Keratinocyte (primary cell): Measurements from ENCODE around the gene XKR3. TPM values are rescaled to one million over a fixed set of nuclear protein-coding genes. Genes with fewer than 3 reads are reported as not detected.

ENCODE experiments used
- DNase-seq: peaks from one replicate; pipeline ENCODE4 v3.0.0-alpha.2; 2011; ENCODE audit warnings: low read depth, missing footprints, low spot score
- FAIRE-seq: peaks from 2 replicates; lab custom pipeline; 2011; peaks lifted over from hg19 to GRCh38; lab: Jason Lieb, UNC
- H2AFZ ChIP-seq: 2 replicates; pipeline ENCODE4 v1.6.0; 2012; ENCODE audit warnings: low read length, control low read depth, inconsistent platforms; ENCODE audit not compliant: control insufficient read depth
- H3K27ac ChIP-seq: 2 replicates; pipeline ENCODE4 v1.5.1; 2011; ENCODE audit warnings: low read length; ENCODE audit not compliant: control insufficient read depth, insufficient read depth
- H3K27me3 ChIP-seq: 3 replicates; pipeline ENCODE4 v1.6.0; 2011; ENCODE audit warnings: low read length; ENCODE audit not compliant: control insufficient read depth, insufficient read depth; ENCODE audit errors: extremely low read depth
- H3K36me3 ChIP-seq, 2 experiments: 2 replicates in 1 of 2; 3 replicates in 1 of 2; pipeline ENCODE4 v1.5.1; 2011; ENCODE audit warnings: low read length in 2 of 2, mild to moderate bottlenecking in 1 of 2; ENCODE audit not compliant: control insufficient read depth in 2 of 2, insufficient read depth in 2 of 2; ENCODE audit errors: extremely low read depth in 1 of 2
- H3K4me1 ChIP-seq: 3 replicates; pipeline ENCODE4 v1.5.1; 2011; ENCODE audit warnings: low read length; ENCODE audit not compliant: control insufficient read depth, insufficient read depth; ENCODE audit errors: extremely low read depth
- H3K4me2 ChIP-seq: 3 replicates; pipeline ENCODE4 v1.6.0; 2011; ENCODE audit warnings: low read depth, low read length; ENCODE audit not compliant: control insufficient read depth, insufficient read depth; ENCODE audit errors: extremely low read depth
- H3K4me3 ChIP-seq, 3 experiments: fragments of 200-600 bp in 1 of 3; sonication (generic) in 1 of 3; 2 replicates in 2 of 3; 3 replicates in 1 of 3; pipeline ENCODE4 v1.5.1; 2011 to 2016; ENCODE audit warnings: low read length in 3 of 3, mild to moderate bottlenecking in 3 of 3, control low read depth in 2 of 3, inconsistent platforms in 1 of 3, low read depth in 1 of 3, mixed read lengths in 1 of 3, mixed run types in 1 of 3, moderate library complexity in 1 of 3; ENCODE audit not compliant: control insufficient read depth in 2 of 3, insufficient read depth in 2 of 3; ENCODE audit errors: extremely low read depth in 1 of 3
- H3K79me2 ChIP-seq: 2 replicates; pipeline ENCODE4 v1.6.0; 2012; ENCODE audit warnings: low read length; ENCODE audit not compliant: control insufficient read depth, insufficient read depth
- H3K9ac ChIP-seq: 3 replicates; pipeline ENCODE4 v1.6.0; 2011; ENCODE audit warnings: low read length; ENCODE audit not compliant: control insufficient read depth, insufficient read depth; ENCODE audit errors: extremely low read depth
- H3K9me1 ChIP-seq: 3 replicates; pipeline ENCODE4 v1.6.0; 2011; ENCODE audit warnings: low read length; ENCODE audit not compliant: control insufficient read depth, insufficient read depth; ENCODE audit errors: extremely low read depth
- H3K9me3 ChIP-seq: 2 replicates; pipeline ENCODE4 v1.5.1; 2012; ENCODE audit warnings: low read depth, low read length; ENCODE audit not compliant: control insufficient read depth
- H4K20me1 ChIP-seq: 3 replicates; pipeline ENCODE4 v1.6.0; 2011; ENCODE audit warnings: low read length; ENCODE audit not compliant: control insufficient read depth, insufficient read depth; ENCODE audit errors: extremely low read depth
- CTCF ChIP-seq, 3 experiments: IDR thresholded peaks in 1 of 3; conservative IDR thresholded peaks in 1 of 3; optimal IDR thresholded peaks in 1 of 3; 2 replicates in 2 of 3; 3 replicates in 1 of 3; pipeline versions ENCODE3 to v1.5.1; 2011; ENCODE audit warnings: low read length in 3 of 3, mild to moderate bottlenecking in 3 of 3, moderate library complexity in 2 of 3, control low read depth in 1 of 3, inconsistent platforms in 1 of 3; ENCODE audit not compliant: insufficient read depth in 2 of 3; ENCODE audit errors: extremely low read depth in 1 of 3
- EZH2 ChIP-seq: IDR thresholded peaks from one replicate; pipeline ENCODE4 v1.6.1; 2012; ENCODE audit warnings: inconsistent platforms, mild to moderate bottlenecking, low read length, moderate library complexity
- dilution Hi-C: fragments of 300-500 bp; cut with MboI; formaldehyde crosslinking; loops from one replicate; pipeline ENCODE4 v1.7.0; 2020; ENCODE audit warnings: low sequenced_read_pairs; ENCODE audit not compliant: extremely low pct_ligation_motif_present
- polyA plus RNA-seq, 5 experiments: library from polyadenylated mRNA; depleted of rRNA in 3 of 5; stranded (reverse) in 3 of 5; stranded (forward) in 1 of 5; unstranded in 1 of 5; fragments of >200 nt; gene quantifications; 1 replicate in 1 of 5; 2 replicates in 3 of 5; 3 replicates in 1 of 5; pipeline versions ENCODE4 v1.2.1 to v1.2.3, GENCODE V29; 2011 to 2012; ENCODE audit warnings: missing spikeins in 2 of 5, low read depth in 1 of 5, low replicate concordance in 1 of 5

XKR3 gene
- polyA plus RNA-seq, 1 donor (not counting 4 experiments of a cell fraction or from before 2014, with no cell fraction given) = not detected

- no peaks in the 10 kb centered on the region for H3K79me2 ChIP-seq
- H3K36me3 ChIP-seq = no peaks in the 10 kb centered on the region
- no peak overlapping the region for H2AFZ ChIP-seq
- DNase-seq = no peak
- FAIRE-seq = no peak
- TF ChIP-seq EZH2 (no peak), CTCF (optimal IDR thresholded peaks at IDR 0.05 in 1 of 3, IDR thresholded peaks at IDR 0.05 in 1 of 3, conservative IDR thresholded peaks at IDR 0.05 in 1 of 3; ENCODE audit: extremely low read depth in 1 of 3, insufficient read depth in 2 of 3, low read length in 3 of 3) (no peak)
- no peak overlapping the region for H3K4me3 ChIP-seq
- no peak overlapping the region for H3K4me2 ChIP-seq
- H4K20me1 ChIP-seq = no peaks in the 10 kb centered on the region
- no peaks in the 10 kb centered on the region for H3K9me1 ChIP-seq
- dilution Hi-C loops = no loop called here
- no peaks in the 10 kb centered on the region for H3K4me1 ChIP-seq
- peaks cover 2% of the 10 kb centered on the region for H3K9me3 ChIP-seq
- no peak overlapping the region for H3K27ac ChIP-seq
- H3K27me3 ChIP-seq = no peaks in the 10 kb centered on the region
- H3K9ac ChIP-seq = no peak overlapping the region
Measured at GRCh38 chr22:16831257-16831656, 6.0 kb upstream of the XKR3 start.

- no peak overlapping the region for H3K4me3 ChIP-seq
- no peaks in the 10 kb centered on the region for H3K79me2 ChIP-seq
- no peak overlapping the region for H3K27ac ChIP-seq
- no peak overlapping the region for H2AFZ ChIP-seq
- no peaks in the 10 kb centered on the region for H4K20me1 ChIP-seq
- dilution Hi-C loops = no loop called here
- TF ChIP-seq CTCF (optimal IDR thresholded peaks at IDR 0.05 in 1 of 3, IDR thresholded peaks at IDR 0.05 in 1 of 3, conservative IDR thresholded peaks at IDR 0.05 in 1 of 3; ENCODE audit: extremely low read depth in 1 of 3, insufficient read depth in 2 of 3, low read length in 3 of 3) = no peak
- TF ChIP-seq EZH2 = no peak
- no peaks in the 10 kb centered on the region for H3K27me3 ChIP-seq
- no peak for DNase-seq
- H3K9me1 ChIP-seq = no peaks in the 10 kb centered on the region
- H3K4me2 ChIP-seq = no peak overlapping the region
- no peak overlapping the region for H3K9ac ChIP-seq
- no peak for FAIRE-seq
- no peaks in the 10 kb centered on the region for H3K36me3 ChIP-seq
- no peaks in the 10 kb centered on the region for H3K4me1 ChIP-seq
- peaks cover 2% of the 10 kb centered on the region for H3K9me3 ChIP-seq
Measured at GRCh38 chr22:16829985-16830384, 4.8 kb upstream of the XKR3 start.
